ENCODE measurements around the gene LMBR1. TPM values are rescaled to one million over a fixed set of nuclear protein-coding genes. Genes with fewer than 3 reads are reported as not detected.
"Not testable (repeated sequence)": the region's sequence is repeated elsewhere in the genome, so short reads cannot be mapped to it uniquely, and the experiment has no call there.

Gene LMBR1
- 10 to 100 TPM; 47.5 to 50.4 TPM for total RNA-seq

GRCh38 chr7:156892821-156893706 is at the start of gene LMBR1:
TSS of gene LMBR1 (minus strand) at chr7:156893183. CDS start at chr7:156892993, 190 bp downstream.
- peak within 1 kb of the TSS; percentile 91 for H3K4me3 Mint-ChIP-seq
- peaks cover 42% of the 10 kb centered on the region for H3K4me1 Mint-ChIP-seq
- peaks cover 21% of the 10 kb centered on the region for H3K36me3 Mint-ChIP-seq
- H3K27me3 Mint-ChIP-seq: no peaks in the 10 kb centered on the region
- peak within 1 kb of the TSS; percentile 91 for H3K27ac Mint-ChIP-seq
- peak; percentile 94 for DNase-seq
- H3K9me3 Mint-ChIP-seq: no peaks in the 10 kb centered on the region

- H3K4me1 Mint-ChIP-seq: peaks cover 11% of the 10 kb centered on the region
- peaks cover 46% of the 10 kb centered on the region for H3K27me3 Mint-ChIP-seq
- peak; percentile 51 for DNase-seq
- peak overlapping the region; percentile 48 for H3K27ac Mint-ChIP-seq
- H3K36me3 Mint-ChIP-seq: peaks cover 15% of the 10 kb centered on the region
- H3K4me3 Mint-ChIP-seq: peak overlapping the region; percentile 65
- H3K9me3 Mint-ChIP-seq: peaks cover 14% of the 10 kb centered on the region
Measured at GRCh38 chr7:156942708-156943090, 49.7 kb upstream of the LMBR1 start.

- Mint-ChIP-seq H3K36me3 (peaks cover 15% of the 10 kb centered on the region), H3K27ac (peak overlapping the region; percentile 34), H3K4me1 (peaks cover 9% of the 10 kb centered on the region), H3K27me3 (peaks cover 50% of the 10 kb centered on the region), H3K9me3 (peaks cover 14% of the 10 kb centered on the region), H3K4me3 (peak overlapping the region; percentile 40)
- DNase-seq: no peak
Measured at GRCh38 chr7:156941393-156942182, 48.6 kb upstream of the LMBR1 start.

GRCh38 chr7:156940421-156941122 is 47.6 kb upstream of the LMBR1 start:
- H3K9me3 Mint-ChIP-seq: peaks cover 14% of the 10 kb centered on the region
- H3K36me3 Mint-ChIP-seq: peaks cover 15% of the 10 kb centered on the region
- no peak overlapping the region for H3K27ac Mint-ChIP-seq
- H3K4me1 Mint-ChIP-seq: peaks cover 9% of the 10 kb centered on the region
- H3K27me3 Mint-ChIP-seq: peaks cover 48% of the 10 kb centered on the region
- no peak for DNase-seq
- no peak overlapping the region for H3K4me3 Mint-ChIP-seq

GRCh38 chr7:156936766-156937165 is 43.8 kb upstream of the LMBR1 start:
- not testable (repeated sequence) for H3K4me1 Mint-ChIP-seq, DNase-seq, H3K27ac Mint-ChIP-seq, H3K4me3 Mint-ChIP-seq
- H3K36me3 Mint-ChIP-seq: peaks cover 13% of the 10 kb centered on the region
- peaks cover 27% of the 10 kb centered on the region for H3K27me3 Mint-ChIP-seq
- H3K9me3 Mint-ChIP-seq: peaks cover 12% of the 10 kb centered on the region

- H3K9me3 Mint-ChIP-seq: no peaks in the 10 kb centered on the region
- H3K4me1 Mint-ChIP-seq: peaks cover 2% of the 10 kb centered on the region
- DNase-seq: no peak
- no peak overlapping the region for H3K27ac Mint-ChIP-seq
- no peaks in the 10 kb centered on the region for H3K36me3 Mint-ChIP-seq
- peaks cover 25% of the 10 kb centered on the region for H3K27me3 Mint-ChIP-seq
- no peak overlapping the region for H3K4me3 Mint-ChIP-seq
Measured at GRCh38 chr7:156935250-156935649, 42.3 kb upstream of the LMBR1 start.

GRCh38 chr7:156932006-156932405 is 39.0 kb upstream of the LMBR1 start:
- peaks cover 39% of the 10 kb centered on the region for H3K27me3 Mint-ChIP-seq
- DNase-seq: no peak
- no peaks in the 10 kb centered on the region for H3K9me3 Mint-ChIP-seq
- no peak overlapping the region for H3K4me3 Mint-ChIP-seq
- no peaks in the 10 kb centered on the region for H3K36me3 Mint-ChIP-seq
- H3K27ac Mint-ChIP-seq: no peak overlapping the region
- peaks cover 16% of the 10 kb centered on the region for H3K4me1 Mint-ChIP-seq

- peak; percentile 30 for DNase-seq
- Mint-ChIP-seq H3K36me3 (no peaks in the 10 kb centered on the region), H3K9me3 (no peaks in the 10 kb centered on the region), H3K27ac (peak overlapping the region; percentile 11), H3K4me1 (peaks cover 16% of the 10 kb centered on the region), H3K4me3 (peak overlapping the region; percentile 27), H3K27me3 (peaks cover 34% of the 10 kb centered on the region)
Measured at GRCh38 chr7:156929789-156930539, 37.0 kb upstream of the LMBR1 start.

GRCh38 chr7:156928406-156928747 is 35.4 kb upstream of the LMBR1 start:
- Mint-ChIP-seq H3K4me1 (peaks cover 26% of the 10 kb centered on the region), H3K9me3 (peaks cover under 1% of the 10 kb centered on the region), H3K27ac (no peak overlapping the region), H3K4me3 (no peak overlapping the region), H3K36me3 (peaks cover under 1% of the 10 kb centered on the region), H3K27me3 (peaks cover 42% of the 10 kb centered on the region)
- no peak for DNase-seq

- peaks cover 31% of the 10 kb centered on the region for H3K4me1 Mint-ChIP-seq
- H3K27ac Mint-ChIP-seq: no peak overlapping the region
Measured at GRCh38 chr7:156927571-156928405, 34.8 kb upstream of the LMBR1 start.

GRCh38 chr7:156925821-156926220 is 32.8 kb upstream of the LMBR1 start:
- not testable (repeated sequence) for DNase-seq, H3K4me3 Mint-ChIP-seq, H3K27ac Mint-ChIP-seq, H3K36me3 Mint-ChIP-seq, H3K9me3 Mint-ChIP-seq
- H3K4me1 Mint-ChIP-seq: peaks cover 44% of the 10 kb centered on the region
- peaks cover 48% of the 10 kb centered on the region for H3K27me3 Mint-ChIP-seq

More at GRCh38 chr7:156927571-156928405, 34.8 kb upstream of the LMBR1 start:
- peaks cover 3% of the 10 kb centered on the region for H3K36me3 Mint-ChIP-seq
- DNase-seq: no peak
- H3K9me3 Mint-ChIP-seq: peaks cover 2% of the 10 kb centered on the region
- H3K4me3 Mint-ChIP-seq: no peak overlapping the region
- peaks cover 46% of the 10 kb centered on the region for H3K27me3 Mint-ChIP-seq

GRCh38 chr7:156922304-156922703 is 29.3 kb upstream of the LMBR1 start:
- H3K9me3 Mint-ChIP-seq, H3K36me3 Mint-ChIP-seq, H3K4me3 Mint-ChIP-seq, DNase-seq: not testable (repeated sequence)
- H3K27ac Mint-ChIP-seq: peak overlapping the region; percentile 74
- H3K27me3 Mint-ChIP-seq: peaks cover 48% of the 10 kb centered on the region
- H3K4me1 Mint-ChIP-seq: peaks cover 44% of the 10 kb centered on the region

- H3K4me1 Mint-ChIP-seq: peaks cover 44% of the 10 kb centered on the region
- not testable (repeated sequence) for H3K9me3 Mint-ChIP-seq, H3K36me3 Mint-ChIP-seq, DNase-seq, H3K27ac Mint-ChIP-seq, H3K4me3 Mint-ChIP-seq
- peaks cover 56% of the 10 kb centered on the region for H3K27me3 Mint-ChIP-seq
Measured at GRCh38 chr7:156920487-156921373, 27.7 kb upstream of the LMBR1 start.
